Adipose tissue (tissue), 3 donors: ENCODE measurements around the gene KLF16. TPM values are rescaled to one million over a fixed set of nuclear protein-coding genes. Genes with fewer than 3 reads are reported as not detected.
A peak's percentile ranks its signal among the peaks of the same experiment; 100 is the strongest.
"Not testable (repeated sequence)": the region's sequence is repeated elsewhere in the genome, so short reads cannot be mapped to it uniquely, and the experiment has no call there.

Experiments used
- H3K27ac ChIP-seq: one replicate; pipeline ENCODE4 v1.5.1; 2013; ENCODE audit warnings: low read depth, low read length
- WGBS, 3 donors: extraction: QIAGEN DNeasy Blood & Tissue Kit; methylation state at CpG; one replicate each; pipeline ENCODE4 v1.1.7; 2013; 5-methylcytosine and 5-hydroxymethylcytosine counted together
- polyA plus RNA-seq, 3 donors: library from polyadenylated mRNA; stranded (reverse); fragments of 200-250 nt; gene quantifications; one replicate each; pipeline ENCODE4 v1.2.3, GENCODE V29; 2013
- donor health status: healthy with polysubstance abuse.
- donor health status: Bipolar disorder and iron deficiency.
- donor health status: healthy.

KLF16 gene
- polyA plus RNA-seq, 3 donors, result 3.7 to 14.4 (median 9.8) TPM

- 21 to 24% (median 23%) methylated on average over 40 to 46 of the region's 46 CpGs for WGBS, 3 donors
- not testable (repeated sequence) for H3K27ac ChIP-seq
These were observed 22.2 kb upstream of the KLF16 start, which contains the start of gene ABHD17A for GRCh38 chr19:1885398-1886119. TSS of gene ABHD17A (minus strand) at chr19:1885496. CDS start at chr19:1881566, 3,930 bp downstream.

- H3K27ac ChIP-seq, result no peak overlapping the region
- WGBS, 3 donors, result 1% methylated on average over 41 to 47 of the region's 56 CpGs
These were observed 21.4 kb upstream of the KLF16 start for GRCh38 chr19:1884719-1885334.

- H3K27ac ChIP-seq, result no peak overlapping the region
- 1 to 4% (median 4%) methylated on average over 11 of the region's 11 CpGs for WGBS, 3 donors
These were observed 20.9 kb upstream of the KLF16 start for GRCh38 chr19:1884291-1884718.

GRCh38 chr19:1883784-1884183 lies 20.4 kb upstream of the KLF16 start:
- no peak overlapping the region for H3K27ac ChIP-seq

GRCh38 chr19:1882786-1883692 lies 19.7 kb upstream of the KLF16 start:
- H3K27ac ChIP-seq, result no peak overlapping the region
- 64 to 70% (median 67%) methylated on average over 25 of the region's 25 CpGs for WGBS, 3 donors

More at GRCh38 chr19:1883784-1884183, 20.4 kb upstream of the KLF16 start:
- WGBS, 3 donors, result 19 to 28% (median 28%) methylated on average over 8 of the region's 8 CpGs

- WGBS, 3 donors, result 61 to 70% (median 62%) methylated on average over 29 to 31 of the region's 31 CpGs
- no peak overlapping the region for H3K27ac ChIP-seq
These were observed 18.9 kb upstream of the KLF16 start for GRCh38 chr19:1882089-1882785.

GRCh38 chr19:1881393-1882088 lies 18.2 kb upstream of the KLF16 start:
- 59 to 72% (median 60%) methylated on average over 16 to 41 of the region's 44 CpGs for WGBS, 3 donors
- H3K27ac ChIP-seq, result not testable (repeated sequence)

- 69 to 82% (median 81%) methylated on average over 25 to 33 of the region's 35 CpGs for WGBS, 3 donors
- H3K27ac ChIP-seq, result no peak overlapping the region
These were observed 17.4 kb upstream of the KLF16 start for GRCh38 chr19:1880611-1881392.

GRCh38 chr19:1879982-1880381 lies 16.6 kb upstream of the KLF16 start:
- 84 to 91% (median 84%) methylated on average over 12 to 15 of the region's 17 CpGs for WGBS, 3 donors

GRCh38 chr19:1878583-1878982 lies 15.2 kb upstream of the KLF16 start:
- not testable (repeated sequence) for H3K27ac ChIP-seq
- WGBS, 3 donors, result 66 to 88% (median 80%) methylated on average over 6 to 8 of the region's 8 CpGs

More at GRCh38 chr19:1879982-1880381, 16.6 kb upstream of the KLF16 start:
- not testable (repeated sequence) for H3K27ac ChIP-seq

- H3K27ac ChIP-seq, result not testable (repeated sequence)
These were observed 13.9 kb upstream of the KLF16 start for GRCh38 chr19:1877280-1877660.

GRCh38 chr19:1876496-1877279 lies 13.3 kb upstream of the KLF16 start:
- WGBS, 3 donors, result 25 to 42% (median 39%) methylated on average over 39 to 44 of the region's 53 CpGs
- peak overlapping the region; percentile 1 for H3K27ac ChIP-seq

More at GRCh38 chr19:1877280-1877660, 13.9 kb upstream of the KLF16 start:
- WGBS, 3 donors, result 74 to 76% (median 76%) methylated on average over 20 to 34 of the region's 47 CpGs

GRCh38 chr19:1875646-1876495 lies 12.5 kb upstream of the KLF16 start:
- 0 to 1% (median 1%) methylated on average over 74 to 87 of the region's 87 CpGs for WGBS, 3 donors
- peak overlapping the region; percentile 85 for H3K27ac ChIP-seq

GRCh38 chr19:1875265-1875645 lies 11.9 kb upstream of the KLF16 start:
- WGBS, 3 donors, result 1 to 3% (median 2%) methylated on average over 11 of the region's 11 CpGs
- H3K27ac ChIP-seq, result not testable (repeated sequence)

GRCh38 chr19:1874554-1875185 lies 11.3 kb upstream of the KLF16 start:
- WGBS, 3 donors, result 4 to 10% (median 5%) methylated on average over 16 of the region's 16 CpGs
- H3K27ac ChIP-seq, result no peak overlapping the region
